HG02840 (cell line): Measurements from ENCODE around the gene SHISA6.

Source experiments
- ATAC-seq: cut with Tn5 transposase; IDR thresholded peaks from one replicate; pipeline ENCODE4 v1.9.1; 2021; ENCODE audit warnings: mild to moderate bottlenecking, moderate library complexity, moderate number of reproducible peaks; ENCODE audit not compliant: unreplicated experiment, low FRiP score

Gene SHISA6

GRCh38 chr17:11240841-11241610 lies at the start of gene SHISA6:
Gene SHISA6 (plus strand): TSS chr17:11241213.
- no peak for ATAC-seq

GRCh38 chr17:11195801-11196200 lies 45.2 kb upstream of the SHISA6 start:
- ATAC-seq: no peak

- no peak for ATAC-seq
Measured at GRCh38 chr17:11204991-11205390, 36.0 kb upstream of the SHISA6 start.

- no peak for ATAC-seq
Measured at GRCh38 chr17:11205659-11206058, 35.4 kb upstream of the SHISA6 start.

GRCh38 chr17:11209906-11210305 lies 31.1 kb upstream of the SHISA6 start:
- ATAC-seq: no peak

- ATAC-seq: no peak
Measured at GRCh38 chr17:11212792-11213191, 28.2 kb upstream of the SHISA6 start.

- no peak for ATAC-seq
Measured at GRCh38 chr17:11216976-11217375, 24.0 kb upstream of the SHISA6 start.

- no peak for ATAC-seq
Measured at GRCh38 chr17:11221196-11221595, 19.8 kb upstream of the SHISA6 start.

- ATAC-seq: no peak
Measured at GRCh38 chr17:11221721-11222120, 19.3 kb upstream of the SHISA6 start.

GRCh38 chr17:11238705-11239104 lies 2.3 kb upstream of the SHISA6 start:
- ATAC-seq: no peak

GRCh38 chr17:11239379-11239970 lies 1.5 kb upstream of the SHISA6 start:
- no peak for ATAC-seq

GRCh38 chr17:11240041-11240840 lies 772 bp upstream of the SHISA6 start:
- ATAC-seq: no peak

- no peak for ATAC-seq
Measured at GRCh38 chr17:11241611-11242226, 706 bp downstream of the SHISA6 start.

- no peak for ATAC-seq
Measured at GRCh38 chr17:11242411-11242810, 1.4 kb downstream of the SHISA6 start.

GRCh38 chr17:11244776-11245175 lies 3.8 kb downstream of the SHISA6 start:
- ATAC-seq: no peak

- no peak for ATAC-seq
Measured at GRCh38 chr17:11245187-11245586, 4.2 kb downstream of the SHISA6 start.

- no peak for ATAC-seq
Measured at GRCh38 chr17:11245791-11246190, 4.8 kb downstream of the SHISA6 start.

GRCh38 chr17:11250161-11250560 lies 9.1 kb downstream of the SHISA6 start:
- ATAC-seq: no peak

GRCh38 chr17:11251561-11252107 lies 10.6 kb downstream of the SHISA6 start:
- no peak for ATAC-seq

GRCh38 chr17:11252146-11252545 lies 11.1 kb downstream of the SHISA6 start:
- ATAC-seq: no peak

- ATAC-seq: no peak
Measured at GRCh38 chr17:11256877-11257276, 15.9 kb downstream of the SHISA6 start.
